Panc1 (cell line): Measurements from ENCODE around the gene CARNS1. TPM values are rescaled to one million over a fixed set of nuclear protein-coding genes. Genes with fewer than 3 reads are reported as not detected.

Experiments used
- ATAC-seq: fragments of 200-7000 bp; cut with Tn5 transposase; 2 replicates; pipeline ENCODE4 v1.9.1; 2020; ENCODE audit warnings: mild to moderate bottlenecking, moderate library complexity
- Bru-seq: library from RNA; stranded (reverse); fragments of 400-500 nt; gene quantifications from one replicate; lab custom pipeline; 2021; lab: Mats Ljungman, UMichigan
- BruChase-seq, 2 experiments: library from RNA; stranded (reverse); fragments of 400-500 nt; gene quantifications; one replicate each; lab custom pipeline; 2021; lab: Mats Ljungman, UMichigan
- BruUV-seq: library from RNA; stranded (reverse); fragments of 400-500 nt; replicated peaks from 2 replicates; lab custom pipeline; 2021; lab: Mats Ljungman, UMichigan
- CTCF ChIA-PET: fragments of 300-600 bp; sonication (Branson Sonifier 250); formaldehyde crosslinking; loops from one replicate; lab custom pipeline; 2022; ENCODE audit warnings: antibody characterized with exemption; lab: Charles Lee
- POLR2A ChIA-PET: fragments of 300-600 bp; sonication (Branson Sonifier 250); formaldehyde crosslinking; loops from one replicate; lab custom pipeline; 2022; ENCODE audit warnings: antibody characterized with exemption; lab: Charles Lee
- DNase-seq: peaks from one replicate; pipeline ENCODE4 v3.0.0-alpha.2; 2010; ENCODE audit warnings: low read depth, low spot score
- H3K27ac ChIP-seq: 2 replicates; pipeline ENCODE4 v1.5.1; 2011; ENCODE audit warnings: mild to moderate bottlenecking, low read length, inconsistent platforms
- H3K27me3 ChIP-seq: fragments of 200-500 bp; sonication (Bioruptor generic); 2 replicates; pipeline ENCODE4 v1.6.0; 2014; ENCODE audit warnings: low read length, inconsistent platforms; ENCODE audit not compliant: control insufficient read depth, insufficient read depth
- H3K36me3 ChIP-seq: fragments of 200-500 bp; sonication (Bioruptor generic); 2 replicates; pipeline ENCODE4 v1.5.1; 2014; ENCODE audit warnings: inconsistent platforms, mild to moderate bottlenecking, low read length, moderate library complexity; ENCODE audit not compliant: control insufficient read depth, insufficient read depth
- H3K4me1 ChIP-seq: 2 replicates; pipeline ENCODE4 v1.5.1; 2011; ENCODE audit warnings: inconsistent platforms, mild to moderate bottlenecking, low read length, moderate library complexity; ENCODE audit not compliant: control insufficient read depth, insufficient read depth
- H3K4me3 ChIP-seq, 2 experiments: 2 replicates each; pipeline ENCODE4 v1.5.1; 2011 to 2012; ENCODE audit warnings: low read depth in 2 of 2, low read length in 2 of 2, mild to moderate bottlenecking in 2 of 2, inconsistent platforms in 1 of 2, moderate library complexity in 1 of 2
- H3K9me3 ChIP-seq: fragments of 200-500 bp; sonication (Bioruptor generic); 2 replicates; pipeline ENCODE4 v1.5.1; 2014; ENCODE audit warnings: low read depth, mild to moderate bottlenecking, inconsistent platforms, low read length, moderate library complexity; ENCODE audit not compliant: control insufficient read depth, insufficient read depth
- POLR2AphosphoS5 ChIP-seq: IDR thresholded peaks from 2 replicates; pipeline ENCODE4 v1.6.1; 2012; ENCODE audit warnings: mild to moderate bottlenecking, low read depth, low read length, moderate library complexity
- SIN3A ChIP-seq: IDR thresholded peaks from 2 replicates; pipeline ENCODE4 v1.6.1; 2012; ENCODE audit warnings: low read depth, mild to moderate bottlenecking, low read length, moderate library complexity, borderline replicate concordance; ENCODE audit not compliant: insufficient read depth
- TCF7L2 ChIP-seq: IDR thresholded peaks from 2 replicates; pipeline ENCODE4 v1.6.1; 2011; ENCODE audit warnings: mild to moderate bottlenecking, low read depth, low read length, inconsistent platforms
- in situ Hi-C: cut with HindIII; loops from 2 replicates; pipeline ENCODE4 v1.10.0; 2016; ENCODE audit warnings: low sequenced_read_pairs, low pct_unique_long_range_greater_than_20kb
- intact Hi-C: fragments of 100-400 bp; cut with micrococcal nuclease; formaldehyde crosslinking; loops from one replicate; pipeline ENCODE4 v1.10.0; 2022; ENCODE audit not compliant: unreplicated experiment
- long read RNA-seq: library from polyadenylated mRNA; unstranded; transcript quantifications from one replicate; pipeline ENCODE4 v2.0.0, GENCODE V29; 2021; ENCODE audit not compliant: unreplicated experiment
- polyA plus RNA-seq: library from polyadenylated mRNA; unstranded; fragments of >200 nt; gene quantifications from one replicate; pipeline ENCODE4 v1.2.1, GENCODE V29; 2012; ENCODE audit warnings: missing spikeins; ENCODE audit not compliant: insufficient read length
- total RNA-seq: library from RNA; stranded (reverse); gene quantifications from one replicate; pipeline ENCODE4 v1.2.1, GENCODE V29; 2021; ENCODE audit not compliant: unreplicated experiment
- TF ChIP-seq, protein P1 (sequence below): fragments of 450-650 bp; IDR thresholded peaks from 2 replicates; pipeline ENCODE4 v1.5.1; 2017; ENCODE audit warnings: mild to moderate bottlenecking
- TF ChIP-seq, protein P2 (sequence below), 2 experiments: IDR thresholded peaks; 2 replicates each; pipeline ENCODE4 v1.6.1; 2011 to 2012; ENCODE audit warnings: low read depth in 2 of 2, control low read depth in 1 of 2, low read length in 1 of 2, mild to moderate bottlenecking in 1 of 2, moderate library complexity in 1 of 2; ENCODE audit not compliant: insufficient read depth in 1 of 2

Gene CARNS1, protein sequence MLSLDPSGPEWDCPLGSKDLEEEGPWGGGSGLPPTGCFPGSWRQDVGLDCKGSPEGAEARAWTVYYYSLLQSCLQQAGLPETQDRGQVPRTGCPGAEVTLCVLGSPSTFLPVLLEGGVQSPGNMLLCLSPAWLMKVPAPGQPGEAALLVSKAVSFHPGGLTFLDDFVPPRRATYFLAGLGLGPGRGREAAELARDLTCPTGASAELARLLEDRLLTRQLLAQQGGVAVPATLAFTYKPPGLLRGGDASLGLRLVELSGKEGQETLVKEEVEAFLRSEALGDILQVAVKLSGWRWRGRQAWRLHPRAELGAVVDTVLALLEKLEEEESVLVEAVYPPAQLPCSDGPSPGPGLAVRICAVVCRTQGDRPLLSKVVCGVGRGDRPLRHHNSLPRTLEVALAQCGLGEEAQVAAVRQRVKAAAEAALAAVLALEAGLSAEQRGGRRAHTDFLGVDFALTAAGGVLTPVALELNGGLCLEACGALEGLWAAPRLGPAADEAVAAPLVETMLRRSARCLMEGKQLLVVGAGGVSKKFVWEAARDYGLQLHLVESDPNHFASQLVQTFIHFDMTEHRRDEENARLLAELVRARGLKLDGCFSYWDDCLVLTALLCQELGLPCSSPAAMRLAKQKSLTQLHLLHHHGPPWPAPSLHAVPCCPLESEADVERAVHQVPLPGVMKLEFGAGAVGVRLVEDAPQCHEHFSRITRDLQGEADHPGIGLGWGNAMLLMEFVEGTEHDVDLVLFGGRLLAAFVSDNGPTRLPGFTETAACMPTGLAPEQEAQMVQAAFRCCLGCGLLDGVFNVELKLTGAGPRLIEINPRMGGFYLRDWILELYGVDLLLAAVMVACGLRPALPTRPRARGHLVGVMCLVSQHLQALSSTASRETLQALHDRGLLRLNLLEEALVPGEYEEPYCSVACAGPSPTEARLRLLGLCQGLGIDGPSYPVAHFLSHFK
- total RNA-seq: 1.0 TPM
- 1.4 TPM for polyA plus RNA-seq
- Bru-seq, nascent RNA: percentile 28 among the genes with signal in this experiment
- BruChase-seq, experiment 1, labeled RNA remaining after a 2-hour chase: percentile 35 among the genes with signal in this experiment
- percentile 29 among the genes with signal in this experiment for BruChase-seq, experiment 2, labeled RNA remaining after a 6-hour chase
- long read RNA-seq, partial matches to known transcripts: 0 of 1 reads
- long read RNA-seq, other reads (novel, unspliced or antisense): 1 of 1 reads

DNA sequence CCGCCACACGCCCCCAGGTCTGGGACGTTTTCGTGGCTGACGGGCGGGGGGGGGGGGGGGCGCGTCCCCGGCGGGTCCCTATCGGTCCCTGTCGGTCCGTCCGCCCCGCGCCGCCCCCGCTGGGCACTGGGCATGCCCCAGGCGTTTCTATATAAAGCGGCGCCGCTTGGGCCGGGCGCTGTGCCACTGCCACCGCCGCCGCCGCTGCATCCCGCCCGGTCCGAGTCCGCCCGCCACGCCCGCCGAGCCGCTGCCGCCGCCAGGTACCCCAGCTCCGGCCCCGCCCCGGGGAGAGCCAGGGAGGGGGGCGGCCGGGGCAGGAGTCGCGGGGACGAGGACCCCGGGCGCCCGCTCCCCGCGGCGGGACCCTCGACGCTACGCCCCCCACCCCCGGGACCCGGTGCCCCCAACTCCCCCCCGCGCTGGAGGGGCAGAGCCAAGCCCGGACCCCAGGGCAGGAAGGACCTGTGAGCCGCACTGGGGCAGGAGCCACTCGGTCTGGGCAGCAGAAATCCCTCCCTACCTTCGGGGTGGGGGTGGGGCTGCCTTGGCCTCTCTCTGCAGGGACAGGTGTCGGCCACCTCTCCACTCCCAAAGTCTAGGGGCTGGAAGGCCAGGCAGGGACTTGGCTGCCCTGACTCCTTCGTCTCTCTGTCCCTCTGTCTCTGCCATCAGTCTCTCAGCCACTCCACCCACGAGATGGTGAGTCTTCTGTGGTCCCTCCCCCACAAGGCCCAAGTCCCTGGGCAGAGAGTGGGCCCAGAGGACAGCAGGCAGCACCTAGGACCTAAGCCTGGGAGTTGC lies at the start of gene CARNS1:
CARNS1 (plus strand) TSS at position 178 of the 804 bp plus-strand sequence; CDS start at position 700, 522 bp downstream.
- in situ Hi-C loops (no loop called here), intact Hi-C loops (no loop called here)
- ATAC-seq: no peak
- Histone ChIP-seq H3K36me3 (no peaks in the 10 kb centered on the region), H3K27me3 (no peaks in the 10 kb centered on the region), H3K4me1 (peaks cover 61% of the 10 kb centered on the region), H3K9me3 (no peaks in the 10 kb centered on the region), H3K27ac (peak within 1 kb of the TSS; percentile 54; the same call in 1 of the 2 replicates), H3K4me3 (peak within 1 kb of the TSS; percentile 20 to 46)
- no TSS peak for BruUV-seq
- no peak for DNase-seq
- POLR2A ChIA-PET: no interaction called here
- TF ChIP-seq POLR2AphosphoS5: no peak
- TF ChIP-seq, protein P1, sequence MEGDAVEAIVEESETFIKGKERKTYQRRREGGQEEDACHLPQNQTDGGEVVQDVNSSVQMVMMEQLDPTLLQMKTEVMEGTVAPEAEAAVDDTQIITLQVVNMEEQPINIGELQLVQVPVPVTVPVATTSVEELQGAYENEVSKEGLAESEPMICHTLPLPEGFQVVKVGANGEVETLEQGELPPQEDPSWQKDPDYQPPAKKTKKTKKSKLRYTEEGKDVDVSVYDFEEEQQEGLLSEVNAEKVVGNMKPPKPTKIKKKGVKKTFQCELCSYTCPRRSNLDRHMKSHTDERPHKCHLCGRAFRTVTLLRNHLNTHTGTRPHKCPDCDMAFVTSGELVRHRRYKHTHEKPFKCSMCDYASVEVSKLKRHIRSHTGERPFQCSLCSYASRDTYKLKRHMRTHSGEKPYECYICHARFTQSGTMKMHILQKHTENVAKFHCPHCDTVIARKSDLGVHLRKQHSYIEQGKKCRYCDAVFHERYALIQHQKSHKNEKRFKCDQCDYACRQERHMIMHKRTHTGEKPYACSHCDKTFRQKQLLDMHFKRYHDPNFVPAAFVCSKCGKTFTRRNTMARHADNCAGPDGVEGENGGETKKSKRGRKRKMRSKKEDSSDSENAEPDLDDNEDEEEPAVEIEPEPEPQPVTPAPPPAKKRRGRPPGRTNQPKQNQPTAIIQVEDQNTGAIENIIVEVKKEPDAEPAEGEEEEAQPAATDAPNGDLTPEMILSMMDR: no peak
- no peak for TF ChIP-seq TCF7L2
- TF ChIP-seq, protein P2, sequence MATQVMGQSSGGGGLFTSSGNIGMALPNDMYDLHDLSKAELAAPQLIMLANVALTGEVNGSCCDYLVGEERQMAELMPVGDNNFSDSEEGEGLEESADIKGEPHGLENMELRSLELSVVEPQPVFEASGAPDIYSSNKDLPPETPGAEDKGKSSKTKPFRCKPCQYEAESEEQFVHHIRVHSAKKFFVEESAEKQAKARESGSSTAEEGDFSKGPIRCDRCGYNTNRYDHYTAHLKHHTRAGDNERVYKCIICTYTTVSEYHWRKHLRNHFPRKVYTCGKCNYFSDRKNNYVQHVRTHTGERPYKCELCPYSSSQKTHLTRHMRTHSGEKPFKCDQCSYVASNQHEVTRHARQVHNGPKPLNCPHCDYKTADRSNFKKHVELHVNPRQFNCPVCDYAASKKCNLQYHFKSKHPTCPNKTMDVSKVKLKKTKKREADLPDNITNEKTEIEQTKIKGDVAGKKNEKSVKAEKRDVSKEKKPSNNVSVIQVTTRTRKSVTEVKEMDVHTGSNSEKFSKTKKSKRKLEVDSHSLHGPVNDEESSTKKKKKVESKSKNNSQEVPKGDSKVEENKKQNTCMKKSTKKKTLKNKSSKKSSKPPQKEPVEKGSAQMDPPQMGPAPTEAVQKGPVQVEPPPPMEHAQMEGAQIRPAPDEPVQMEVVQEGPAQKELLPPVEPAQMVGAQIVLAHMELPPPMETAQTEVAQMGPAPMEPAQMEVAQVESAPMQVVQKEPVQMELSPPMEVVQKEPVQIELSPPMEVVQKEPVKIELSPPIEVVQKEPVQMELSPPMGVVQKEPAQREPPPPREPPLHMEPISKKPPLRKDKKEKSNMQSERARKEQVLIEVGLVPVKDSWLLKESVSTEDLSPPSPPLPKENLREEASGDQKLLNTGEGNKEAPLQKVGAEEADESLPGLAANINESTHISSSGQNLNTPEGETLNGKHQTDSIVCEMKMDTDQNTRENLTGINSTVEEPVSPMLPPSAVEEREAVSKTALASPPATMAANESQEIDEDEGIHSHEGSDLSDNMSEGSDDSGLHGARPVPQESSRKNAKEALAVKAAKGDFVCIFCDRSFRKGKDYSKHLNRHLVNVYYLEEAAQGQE (IDR thresholded peaks at IDR 0.05; ENCODE audit: insufficient read depth in 1 of 2, low read depth in 2 of 2, low read length in 1 of 2): no peak
- TF ChIP-seq SIN3A: no peak
- CTCF ChIA-PET: no interaction called here
